PC-9 (cell line): ENCODE results near the gene GPR32.

Experiments used
- EZH2 ChIP-seq: fragments of 200-600 bp; sonication (generic); IDR thresholded peaks from 2 replicates; pipeline ENCODE4 v1.8.0; 2017; ENCODE audit warnings: antibody characterized with exemption, low read depth
- TF ChIP-seq, protein P1 (sequence below): fragments of 200-600 bp; sonication (generic); conservative IDR thresholded peaks from 2 replicates; pipeline ENCODE4 v1.6.1; 2017; ENCODE audit warnings: mixed run types, antibody characterized with exemption, mild to moderate bottlenecking, moderate library complexity

DNA sequence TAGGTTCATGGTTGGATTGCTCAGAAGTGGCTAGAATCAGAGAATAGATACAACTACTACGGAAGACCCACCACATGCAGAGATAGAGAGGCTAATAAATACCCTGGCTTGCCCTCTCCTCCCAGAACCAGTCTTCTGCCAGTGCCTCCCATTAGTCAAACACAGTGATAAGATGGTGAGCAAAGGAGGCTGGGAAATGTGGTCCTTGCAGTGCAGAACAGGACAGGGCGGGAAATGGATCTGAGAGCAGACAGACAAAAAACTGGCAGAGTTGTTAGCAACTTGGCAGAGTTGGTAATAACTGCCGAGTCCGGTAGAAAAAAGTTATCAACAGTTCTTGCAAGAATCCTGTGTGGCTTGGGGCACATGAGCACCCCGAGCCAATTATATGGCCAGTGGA lies 44.6 kb downstream of the GPR32 start:
- no peak for TF ChIP-seq EZH2
- TF ChIP-seq, protein P1, sequence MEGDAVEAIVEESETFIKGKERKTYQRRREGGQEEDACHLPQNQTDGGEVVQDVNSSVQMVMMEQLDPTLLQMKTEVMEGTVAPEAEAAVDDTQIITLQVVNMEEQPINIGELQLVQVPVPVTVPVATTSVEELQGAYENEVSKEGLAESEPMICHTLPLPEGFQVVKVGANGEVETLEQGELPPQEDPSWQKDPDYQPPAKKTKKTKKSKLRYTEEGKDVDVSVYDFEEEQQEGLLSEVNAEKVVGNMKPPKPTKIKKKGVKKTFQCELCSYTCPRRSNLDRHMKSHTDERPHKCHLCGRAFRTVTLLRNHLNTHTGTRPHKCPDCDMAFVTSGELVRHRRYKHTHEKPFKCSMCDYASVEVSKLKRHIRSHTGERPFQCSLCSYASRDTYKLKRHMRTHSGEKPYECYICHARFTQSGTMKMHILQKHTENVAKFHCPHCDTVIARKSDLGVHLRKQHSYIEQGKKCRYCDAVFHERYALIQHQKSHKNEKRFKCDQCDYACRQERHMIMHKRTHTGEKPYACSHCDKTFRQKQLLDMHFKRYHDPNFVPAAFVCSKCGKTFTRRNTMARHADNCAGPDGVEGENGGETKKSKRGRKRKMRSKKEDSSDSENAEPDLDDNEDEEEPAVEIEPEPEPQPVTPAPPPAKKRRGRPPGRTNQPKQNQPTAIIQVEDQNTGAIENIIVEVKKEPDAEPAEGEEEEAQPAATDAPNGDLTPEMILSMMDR: no peak
